RWPE2 (cell line): ENCODE results near the gene GATD1.

ENCODE experiments used
- ATAC-seq: fragments of 200-7000 bp; cut with Tn5 transposase; 3 replicates; pipeline ENCODE4 v1.9.1; 2021; ENCODE audit warnings: low read depth
- DNase-seq: peaks from one replicate; pipeline ENCODE4 v3.0.0-alpha.2; 2020; ENCODE audit warnings: low spot score
- H3K27ac ChIP-seq: fragments of 450-650 bp; 2 replicates; pipeline ENCODE4 v1.5.1; 2017; ENCODE audit warnings: mild to moderate bottlenecking; ENCODE audit not compliant: poor library complexity, severe bottlenecking
- H3K27me3 ChIP-seq: fragments of 250-450 bp; sonication (Bioruptor Pico); 2 replicates; pipeline ENCODE4 v1.5.1; 2021; ENCODE audit warnings: mild to moderate bottlenecking, moderate library complexity; ENCODE audit not compliant: insufficient read depth, poor library complexity, severe bottlenecking
- H3K36me3 ChIP-seq: fragments of 250-450 bp; sonication (Bioruptor Pico); 2 replicates; pipeline ENCODE4 v1.5.1; 2020; ENCODE audit warnings: low read depth, mild to moderate bottlenecking, moderate library complexity
- H3K4me1 ChIP-seq: fragments of 250-450 bp; sonication (Bioruptor Pico); 2 replicates; pipeline ENCODE4 v1.5.1; 2021; ENCODE audit warnings: mild to moderate bottlenecking, moderate library complexity; ENCODE audit not compliant: insufficient read depth, poor library complexity, severe bottlenecking
- H3K4me3 ChIP-seq: fragments of 250-450 bp; sonication (Bioruptor Pico); 2 replicates; pipeline ENCODE4 v1.5.1; 2021; ENCODE audit warnings: mild to moderate bottlenecking, moderate library complexity; ENCODE audit not compliant: severe bottlenecking
- H3K9me3 ChIP-seq: fragments of 250-450 bp; sonication (Bioruptor Pico); 2 replicates; pipeline ENCODE4 v1.5.1; 2021; ENCODE audit warnings: mild to moderate bottlenecking, moderate library complexity; ENCODE audit not compliant: severe bottlenecking
- CTCF ChIP-seq: fragments of 450-650 bp; IDR thresholded peaks from one replicate; pipeline ENCODE4 v1.5.1; 2017; ENCODE audit warnings: mild to moderate bottlenecking, moderate library complexity; ENCODE audit not compliant: poor library complexity, severe bottlenecking

The GATD1 gene

DNA sequence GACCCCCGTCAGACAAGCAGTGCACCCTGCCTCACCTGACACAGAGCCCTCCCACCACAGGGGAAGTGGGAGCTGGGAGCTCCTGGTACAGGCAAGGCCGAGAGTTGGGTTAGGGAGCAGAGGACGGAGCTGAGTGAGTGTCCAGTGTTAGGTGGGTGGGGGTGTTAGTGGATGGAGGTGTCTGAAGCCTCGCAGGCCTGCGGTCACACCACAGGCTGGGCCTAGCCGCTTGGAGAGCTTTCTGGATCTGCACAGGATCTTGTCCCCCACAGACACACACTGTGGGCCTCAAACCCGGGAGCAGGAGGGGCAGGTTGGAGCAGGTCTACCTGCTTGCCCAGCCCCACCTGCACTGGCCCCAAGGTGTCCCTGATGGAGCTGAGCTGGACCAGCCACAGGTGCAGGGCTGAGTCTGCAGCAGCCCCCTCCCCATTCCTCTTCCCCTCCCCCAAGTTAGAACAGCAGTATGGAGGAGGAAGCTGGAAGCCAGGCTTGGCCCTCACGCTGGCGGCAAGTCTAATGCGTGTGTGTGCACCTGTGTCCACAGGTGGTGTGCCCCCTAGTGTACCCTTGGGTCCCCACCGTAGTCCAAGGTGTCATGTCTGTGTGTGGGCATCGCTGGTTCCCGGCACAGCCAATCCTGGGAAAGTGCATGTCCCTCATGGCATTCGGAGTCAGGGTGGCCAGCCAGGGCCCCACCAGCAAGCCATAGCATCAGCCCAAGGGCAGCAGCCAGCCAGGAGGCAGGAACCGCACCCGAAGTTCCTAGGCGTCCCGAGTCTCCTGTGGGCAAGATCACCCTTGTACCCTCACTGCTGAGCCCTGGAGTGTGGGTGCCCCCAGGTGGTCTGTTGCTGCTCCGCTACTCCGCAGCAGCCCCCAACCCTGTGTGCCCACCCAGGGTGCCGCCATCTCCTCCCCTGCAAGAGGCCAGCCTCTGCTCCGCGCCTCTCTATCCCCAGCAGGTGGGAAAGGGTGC is 2.0 kb upstream of the GATD1 start:
- DNase-seq (no peak), ATAC-seq (no peak)
- Histone ChIP-seq H3K9me3 (no peaks in the 10 kb centered on the region), H3K27me3 (no peaks in the 10 kb centered on the region), H3K36me3 (peaks cover 32% of the 10 kb centered on the region), H3K27ac (peak overlapping the region; percentile 72), H3K4me3 (no peak overlapping the region), H3K4me1 (peaks cover 16% of the 10 kb centered on the region)
- TF ChIP-seq CTCF, result peak; percentile 12

GRCh38 chr11:776561-777287 is 563 bp downstream of the GATD1 start:
- DNase-seq (peak; percentile 51), ATAC-seq (peak; percentile 36)
- Histone ChIP-seq H3K27me3 (no peaks in the 10 kb centered on the region), H3K9me3 (no peaks in the 10 kb centered on the region), H3K27ac (peak overlapping the region; percentile 72), H3K36me3 (peaks cover 54% of the 10 kb centered on the region), H3K4me3 (peak overlapping the region; percentile 99), H3K4me1 (peaks cover 10% of the 10 kb centered on the region)
- TF ChIP-seq CTCF, result no peak

DNA sequence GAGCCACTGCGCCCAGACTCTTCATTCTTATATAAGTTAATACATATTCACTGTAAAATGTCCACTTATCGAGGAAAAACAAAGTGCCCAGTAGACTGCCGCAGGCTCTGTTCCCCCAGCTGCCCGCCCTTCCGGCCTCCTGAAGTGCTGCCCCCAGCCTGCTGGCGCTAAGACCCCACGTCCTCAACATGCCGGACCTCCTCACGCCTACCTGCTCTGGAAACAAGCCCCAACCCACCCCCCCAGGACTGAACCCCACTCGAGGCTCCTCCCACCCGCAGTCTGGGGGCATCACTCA is 1.1 kb downstream of the GATD1 start:
- DNase-seq (peak; percentile 49), ATAC-seq (no peak)
- Histone ChIP-seq H3K36me3 (peaks cover 59% of the 10 kb centered on the region), H3K27ac (peak overlapping the region; percentile 72), H3K4me3 (peak overlapping the region; percentile 99), H3K9me3 (no peaks in the 10 kb centered on the region), H3K4me1 (peaks cover 10% of the 10 kb centered on the region), H3K27me3 (no peaks in the 10 kb centered on the region)
- TF ChIP-seq CTCF, result no peak

DNA sequence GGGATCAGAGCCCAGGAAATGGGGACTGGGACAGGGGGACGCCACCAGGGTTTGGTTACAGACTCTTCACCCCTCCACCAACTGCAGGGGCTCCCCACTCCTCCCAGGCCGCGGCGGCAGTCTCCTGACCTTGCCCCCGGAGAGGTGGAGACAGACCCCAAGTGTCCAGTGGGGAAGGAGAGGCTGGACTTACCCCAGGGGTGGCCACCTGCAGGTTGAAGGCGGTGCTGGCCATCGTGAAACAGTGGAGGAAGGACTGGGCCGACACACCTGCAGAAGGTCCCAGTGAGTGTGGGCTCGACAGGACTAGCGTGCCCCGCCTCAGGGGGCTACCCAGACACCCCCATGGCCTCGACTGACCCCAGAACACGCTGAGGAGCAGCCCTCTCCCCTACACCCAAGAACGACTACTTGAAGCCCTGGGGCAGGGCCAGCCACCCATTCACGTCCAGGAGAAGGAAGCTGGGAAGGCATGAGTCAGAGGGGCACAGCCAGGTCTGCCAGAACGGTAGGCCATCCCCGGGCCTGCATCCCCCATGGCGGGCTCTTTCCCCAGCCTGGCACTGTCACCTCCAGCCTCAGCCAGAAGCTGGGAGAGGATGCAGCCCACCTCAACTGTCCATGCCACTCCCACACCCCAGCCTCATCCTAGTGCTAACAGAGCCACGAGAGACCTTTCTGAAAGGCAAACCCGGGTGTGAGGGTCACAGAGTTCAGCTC is 2.3 kb downstream of the GATD1 start:
- Histone ChIP-seq H3K36me3 (peaks cover 64% of the 10 kb centered on the region), H3K27ac (peak overlapping the region; percentile 72), H3K27me3 (no peaks in the 10 kb centered on the region), H3K9me3 (no peaks in the 10 kb centered on the region), H3K4me1 (peaks cover 10% of the 10 kb centered on the region), H3K4me3 (peak overlapping the region; percentile 10)
- TF ChIP-seq CTCF, result no peak
- DNase-seq, result peak; percentile 83
- ATAC-seq, result peak; percentile 70
